GM23338 (cell line): ENCODE measurements around the gene MAP2K3.
"Not testable (repeated sequence)": the region's sequence is repeated elsewhere in the genome, so short reads cannot be mapped to it uniquely, and the experiment has no call there.

Source experiments
- CTCF ChIP-seq, 2 experiments: fragments of 200-600 bp in 1 of 2; sonication (generic) in 1 of 2; conservative IDR thresholded peaks; 2 replicates each; pipeline versions ENCODE4 v1.5.1 to v1.6.1; 2016 to 2017; ENCODE audit warnings: antibody characterized with exemption in 2 of 2, low read depth in 2 of 2, mild to moderate bottlenecking in 2 of 2, moderate library complexity in 1 of 2
- EZH2 ChIP-seq: fragments of 200-600 bp; sonication (generic); IDR thresholded peaks from one replicate; pipeline ENCODE4 v1.8.0; 2017; ENCODE audit warnings: antibody characterized with exemption, mild to moderate bottlenecking, low read depth; ENCODE audit not compliant: unreplicated experiment

GRCh38 chr17:21310061-21310765 lies 25.7 kb downstream of the MAP2K3 start:
- TF ChIP-seq CTCF (conservative IDR thresholded peaks at IDR 0.05; ENCODE audit: low read depth in 2 of 2); EZH2: not testable (repeated sequence)
